Ishikawa (cell line): Measurements from ENCODE around the gene DYNLRB1.

Experiments
- CEBPB ChIP-seq: IDR thresholded peaks from 2 replicates; pipeline ENCODE4 v1.6.1; 2012
- CREB1 ChIP-seq: IDR thresholded peaks from 2 replicates; pipeline ENCODE4 v1.6.1; 2012; ENCODE audit warnings: low read depth
- EGR1 ChIP-seq: IDR thresholded peaks from 2 replicates; pipeline ENCODE4 v1.6.1; 2012
- EP300 ChIP-seq: IDR thresholded peaks from 2 replicates; pipeline ENCODE4 v1.6.1; 2012; ENCODE audit warnings: borderline replicate concordance
- FOXM1 ChIP-seq: IDR thresholded peaks from 2 replicates; pipeline ENCODE4 v1.6.1; 2012; ENCODE audit warnings: low read depth, borderline replicate concordance
- MAX ChIP-seq: IDR thresholded peaks from 2 replicates; pipeline ENCODE4 v1.6.1; 2012
- NFIC ChIP-seq: IDR thresholded peaks from 2 replicates; pipeline ENCODE4 v1.6.1; 2012
- RAD21 ChIP-seq: IDR thresholded peaks from 2 replicates; pipeline ENCODE4 v1.6.1; 2012; ENCODE audit warnings: low read depth
- REST ChIP-seq: IDR thresholded peaks from 2 replicates; pipeline ENCODE4 v1.6.1; 2012; ENCODE audit warnings: low read depth, mild to moderate bottlenecking
- TAF1 ChIP-seq: IDR thresholded peaks from 2 replicates; pipeline ENCODE4 v1.6.1; 2012; ENCODE audit warnings: low read depth, mild to moderate bottlenecking
- TCF12 ChIP-seq: IDR thresholded peaks from 2 replicates; pipeline ENCODE4 v1.6.1; 2012; ENCODE audit warnings: low read depth
- TEAD4 ChIP-seq: IDR thresholded peaks from 2 replicates; pipeline ENCODE4 v1.6.1; 2012
- YY1 ChIP-seq: IDR thresholded peaks from 2 replicates; pipeline ENCODE4 v1.6.1; 2012; ENCODE audit warnings: low read depth
- ZBTB7A ChIP-seq: IDR thresholded peaks from 2 replicates; pipeline ENCODE4 v1.6.1; 2012; ENCODE audit warnings: low read depth
- TF ChIP-seq, protein P1 (sequence below): IDR thresholded peaks from 2 replicates; pipeline ENCODE4 v1.6.1; 2012

DYNLRB1 gene

DNA sequence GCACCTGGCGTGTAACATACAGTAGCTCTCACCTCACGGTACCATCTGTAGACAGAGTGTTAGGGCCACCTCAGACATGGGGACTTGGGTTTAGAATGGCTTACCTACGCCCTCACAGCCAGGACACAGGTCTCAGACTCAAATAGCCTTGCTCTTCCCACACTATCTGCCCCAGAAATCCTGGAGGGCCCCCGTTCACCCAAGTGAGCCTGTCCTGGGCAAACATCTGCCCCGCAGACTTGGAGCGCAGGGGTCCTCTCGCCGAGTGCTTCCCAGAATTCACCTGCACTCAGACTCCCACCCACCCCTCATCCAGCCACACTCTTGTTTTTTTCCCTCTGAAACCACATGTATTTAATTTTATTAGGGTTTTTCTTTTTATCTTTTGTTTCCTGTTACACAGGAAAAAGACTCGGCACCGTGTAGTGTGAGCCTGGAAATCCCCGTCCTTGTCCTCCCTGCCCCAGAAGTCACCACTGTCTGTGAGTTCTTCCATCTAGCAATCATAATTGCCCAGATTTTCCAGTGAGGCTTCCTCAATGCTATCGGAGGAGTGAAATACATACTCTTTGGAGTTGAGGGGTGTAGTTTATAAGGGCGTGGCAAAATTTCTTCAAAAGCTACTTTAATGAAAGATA, 25.2 kb downstream of the DYNLRB1 start:
- TF ChIP-seq TEAD4 (no peak), FOXM1 (no peak), NFIC (no peak), YY1 (no peak), REST (no peak), EP300 (no peak), CEBPB (no peak), CREB1 (no peak), ZBTB7A (no peak), MAX (no peak), RAD21 (no peak), TAF1 (no peak), TCF12 (no peak), EGR1 (no peak)
- TF ChIP-seq, protein P1, sequence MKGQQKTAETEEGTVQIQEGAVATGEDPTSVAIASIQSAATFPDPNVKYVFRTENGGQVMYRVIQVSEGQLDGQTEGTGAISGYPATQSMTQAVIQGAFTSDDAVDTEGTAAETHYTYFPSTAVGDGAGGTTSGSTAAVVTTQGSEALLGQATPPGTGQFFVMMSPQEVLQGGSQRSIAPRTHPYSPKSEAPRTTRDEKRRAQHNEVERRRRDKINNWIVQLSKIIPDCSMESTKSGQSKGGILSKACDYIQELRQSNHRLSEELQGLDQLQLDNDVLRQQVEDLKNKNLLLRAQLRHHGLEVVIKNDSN = no peak

- TF ChIP-seq CREB1 (no peak), TAF1 (no peak), RAD21 (no peak), NFIC (no peak), YY1 (no peak), CEBPB (no peak), ZBTB7A (no peak), EGR1 (no peak), REST (no peak)
- TF ChIP-seq, protein P1 = no peak
Observed at GRCh38 chr20:34541917-34542316, 25.7 kb downstream of the DYNLRB1 start.

- TF ChIP-seq CEBPB = no peak
- no peak for TF ChIP-seq EGR1
- TF ChIP-seq TEAD4 = no peak
- no peak for TF ChIP-seq RAD21
- no peak for TF ChIP-seq TAF1
- no peak for TF ChIP-seq NFIC
- no peak for TF ChIP-seq CREB1
- TF ChIP-seq TCF12 = no peak
- TF ChIP-seq MAX = no peak
- no peak for TF ChIP-seq YY1
Observed at GRCh38 chr20:34542439-34542838, 26.2 kb downstream of the DYNLRB1 start.

- TF ChIP-seq NFIC (no peak), EP300 (no peak), RAD21 (no peak), CREB1 (no peak)
Observed at GRCh38 chr20:34543463-34544056, 27.3 kb downstream of the DYNLRB1 start.

GRCh38 chr20:34544109-34544796, 28.0 kb downstream of the DYNLRB1 start:
- no peak for TF ChIP-seq CREB1
- TF ChIP-seq ZBTB7A = no peak
- no peak for TF ChIP-seq NFIC
- TF ChIP-seq RAD21 = no peak
- TF ChIP-seq TEAD4 = no peak
- TF ChIP-seq EGR1 = no peak
- TF ChIP-seq MAX = no peak
- TF ChIP-seq FOXM1 = no peak
- TF ChIP-seq TAF1 = no peak
- no peak for TF ChIP-seq YY1
- TF ChIP-seq TCF12 = no peak
- no peak for TF ChIP-seq REST
- TF ChIP-seq EP300 = no peak
- TF ChIP-seq CEBPB = no peak
- TF ChIP-seq, protein P1 = no peak
